ENCODE measurements around the gene LAMP1.
"Not testable (repeated sequence)": the region's sequence is repeated elsewhere in the genome, so short reads cannot be mapped to it uniquely, and the experiment has no call there.

Gene LAMP1

DNA sequence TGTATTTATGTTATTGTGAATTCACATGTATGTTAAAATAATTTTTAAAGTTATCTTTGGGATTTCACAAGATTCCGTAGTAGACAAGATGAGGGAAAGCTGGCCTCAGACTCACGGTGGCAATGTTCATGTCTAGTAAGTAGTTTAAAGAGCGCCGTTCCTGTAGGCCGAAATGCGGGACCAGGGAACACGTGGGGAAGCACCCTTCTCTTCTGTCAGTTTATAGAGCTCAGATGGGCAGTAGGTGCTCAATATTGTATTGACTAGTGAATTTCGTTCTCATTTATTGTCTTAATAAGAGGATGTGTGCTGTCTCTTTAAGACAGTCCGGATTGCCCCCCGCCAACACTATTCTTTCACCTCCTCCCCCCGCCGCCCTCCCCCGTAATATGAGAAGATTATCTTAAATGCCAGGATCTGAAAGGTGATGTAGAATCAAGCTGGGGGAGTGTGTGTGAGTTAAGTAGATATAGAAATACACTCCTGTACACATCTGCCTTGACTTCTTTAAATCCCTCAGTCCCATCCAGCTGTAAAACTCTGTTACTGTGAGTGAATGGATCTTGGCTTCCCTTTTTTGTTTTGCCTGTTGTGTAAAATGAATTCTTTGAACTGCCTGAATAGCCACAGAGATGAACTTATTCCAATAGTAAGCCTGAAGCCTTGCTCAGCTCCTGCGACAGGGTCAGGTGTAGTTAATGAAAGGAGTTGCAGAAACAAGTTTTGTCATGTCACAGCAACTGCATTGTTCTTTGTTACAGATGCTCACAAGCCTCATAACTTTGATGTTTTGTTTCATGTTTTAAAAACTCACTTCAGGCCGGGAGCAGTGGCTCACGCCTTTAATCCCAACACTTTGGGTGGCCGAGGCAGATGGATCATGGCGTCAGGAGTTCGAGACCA is 1.3 kb downstream of the LAMP1 start:
- no peak for DNase-seq

DNA sequence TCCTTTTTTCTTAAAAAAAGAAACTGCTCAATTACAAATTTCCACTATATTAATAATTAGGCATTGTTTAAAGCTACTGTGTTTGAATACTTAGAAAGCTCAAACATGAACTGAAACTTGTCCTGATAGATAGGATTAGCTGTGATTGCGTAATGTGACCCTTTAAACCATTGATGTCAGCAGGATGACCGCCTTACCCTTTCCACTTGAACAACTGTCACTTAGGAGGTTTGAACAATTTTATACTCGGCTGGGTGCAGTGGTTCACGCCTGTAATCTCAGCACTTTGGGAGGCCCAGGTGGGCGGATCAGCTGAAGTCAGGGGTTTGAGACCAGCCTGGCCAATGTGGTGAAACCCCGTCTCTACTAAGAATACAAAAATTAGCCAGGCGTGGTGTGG is 2.9 kb downstream of the LAMP1 start:
- DNase-seq: no peak

DNA sequence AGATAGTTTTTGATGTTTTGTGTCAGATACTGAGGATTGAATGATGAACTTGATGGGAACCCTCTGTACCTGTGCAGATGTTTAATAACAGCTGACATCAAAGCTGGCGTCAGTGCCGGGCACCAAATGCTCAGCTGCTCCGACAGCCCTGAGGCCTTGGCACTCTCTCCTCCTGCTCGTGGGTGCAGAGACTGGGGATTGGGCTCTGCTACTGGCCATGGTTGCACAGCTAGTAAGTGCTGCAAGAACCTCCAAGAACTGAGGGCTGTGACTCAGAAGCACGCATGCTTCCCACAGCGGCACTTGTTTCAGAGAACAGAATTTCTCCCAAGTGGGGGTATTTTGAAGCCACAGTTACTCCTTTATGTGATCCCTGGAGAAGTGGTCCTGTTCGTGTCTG is 5.9 kb downstream of the LAMP1 start:
- no peak for DNase-seq

DNA sequence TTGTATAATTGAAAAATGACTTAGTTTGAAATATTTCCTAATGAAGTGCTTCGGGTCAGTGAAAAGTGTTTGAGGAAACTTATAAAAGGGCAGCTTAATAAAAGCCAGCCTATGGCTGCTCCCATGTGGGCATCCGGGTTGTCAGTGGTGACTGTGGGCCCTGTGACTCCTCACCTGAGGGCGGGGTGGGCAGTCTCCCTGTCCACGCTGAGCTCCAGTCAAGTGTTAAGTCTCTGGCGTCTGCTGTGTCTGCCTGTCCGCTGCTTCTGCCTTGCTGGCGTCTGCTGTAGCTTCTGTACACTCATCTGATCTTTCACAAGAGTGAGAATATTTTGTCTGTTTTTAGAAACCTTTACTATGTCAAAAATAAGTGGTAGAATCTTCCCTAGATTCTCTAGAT is 7.1 kb downstream of the LAMP1 start:
- DNase-seq: no peak

DNA sequence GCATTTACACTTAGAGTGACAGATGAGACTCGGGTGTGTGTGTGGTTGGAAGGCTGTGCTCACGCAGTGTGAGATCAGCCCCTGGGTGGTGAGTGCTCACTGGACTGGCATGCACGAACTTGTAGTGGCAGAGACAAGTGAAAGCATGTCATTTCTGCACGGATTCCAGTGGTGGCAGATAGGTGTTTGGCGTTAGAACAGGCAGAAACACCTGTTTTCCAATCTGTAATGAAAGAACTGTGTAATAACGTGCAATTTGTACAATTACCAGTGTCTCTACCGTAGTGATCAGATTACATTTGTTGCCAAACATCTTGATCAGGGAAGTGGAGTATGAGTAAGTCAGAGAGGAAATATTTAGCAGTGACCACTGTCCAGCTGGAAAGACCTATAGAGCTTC is 8.2 kb downstream of the LAMP1 start:
- DNase-seq: no peak

DNA sequence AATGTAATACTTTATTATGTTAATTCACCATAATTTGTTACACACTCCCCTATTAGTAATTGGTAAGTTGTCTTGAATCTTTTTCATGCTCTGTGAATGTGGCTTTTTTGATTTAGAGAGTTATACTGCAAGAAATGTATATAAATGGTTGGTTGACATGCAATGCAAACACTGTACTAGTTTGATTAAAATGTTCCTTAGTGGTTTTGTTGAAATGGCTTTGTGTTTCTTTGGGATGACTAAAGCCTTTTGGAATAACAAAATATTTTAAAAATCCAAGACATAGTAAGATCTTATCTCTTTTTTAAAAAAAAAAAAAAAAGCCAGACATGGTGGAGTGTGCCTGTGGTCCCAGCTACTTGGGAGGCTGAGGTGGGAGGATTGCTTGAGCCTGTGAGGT is 10.5 kb downstream of the LAMP1 start:
- no peak for DNase-seq

DNA sequence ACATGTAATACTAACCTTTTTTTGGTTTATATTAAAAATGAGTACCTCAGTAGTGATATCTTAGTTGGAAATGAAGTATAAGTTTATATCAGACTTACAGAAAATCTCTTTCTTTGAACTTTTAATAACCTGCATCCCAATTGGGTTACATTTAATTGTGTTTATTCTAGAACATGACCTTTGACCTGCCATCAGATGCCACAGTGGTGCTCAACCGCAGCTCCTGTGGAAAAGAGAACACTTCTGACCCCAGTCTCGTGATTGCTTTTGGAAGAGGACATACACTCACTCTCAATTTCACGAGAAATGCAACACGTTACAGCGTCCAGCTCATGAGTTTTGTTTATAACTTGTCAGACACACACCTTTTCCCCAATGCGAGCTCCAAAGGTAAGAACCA is 12.4 kb downstream of the LAMP1 start:
- no peak for DNase-seq

DNA sequence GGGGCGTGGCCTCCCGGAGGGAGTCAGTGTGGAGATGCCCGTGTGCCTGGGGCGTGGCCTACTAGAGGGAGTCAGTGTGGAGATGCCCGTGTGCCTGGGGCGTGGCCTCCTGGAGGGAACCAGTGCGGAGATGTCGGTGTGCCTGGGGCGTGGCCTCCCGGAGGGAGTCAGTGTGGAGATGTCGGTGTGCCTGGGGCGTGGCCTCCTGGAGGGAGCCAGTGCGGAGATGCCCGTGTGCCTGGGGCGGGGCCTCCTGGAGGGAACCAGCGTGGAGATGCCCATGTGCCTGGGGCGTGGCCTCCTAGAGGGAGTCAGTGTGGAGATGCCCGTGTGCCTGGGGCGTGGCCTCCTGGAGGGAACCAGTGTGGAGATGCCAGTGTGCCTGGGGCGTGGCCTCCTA is 17.1 kb downstream of the LAMP1 start:
- not testable (repeated sequence) for DNase-seq

DNA sequence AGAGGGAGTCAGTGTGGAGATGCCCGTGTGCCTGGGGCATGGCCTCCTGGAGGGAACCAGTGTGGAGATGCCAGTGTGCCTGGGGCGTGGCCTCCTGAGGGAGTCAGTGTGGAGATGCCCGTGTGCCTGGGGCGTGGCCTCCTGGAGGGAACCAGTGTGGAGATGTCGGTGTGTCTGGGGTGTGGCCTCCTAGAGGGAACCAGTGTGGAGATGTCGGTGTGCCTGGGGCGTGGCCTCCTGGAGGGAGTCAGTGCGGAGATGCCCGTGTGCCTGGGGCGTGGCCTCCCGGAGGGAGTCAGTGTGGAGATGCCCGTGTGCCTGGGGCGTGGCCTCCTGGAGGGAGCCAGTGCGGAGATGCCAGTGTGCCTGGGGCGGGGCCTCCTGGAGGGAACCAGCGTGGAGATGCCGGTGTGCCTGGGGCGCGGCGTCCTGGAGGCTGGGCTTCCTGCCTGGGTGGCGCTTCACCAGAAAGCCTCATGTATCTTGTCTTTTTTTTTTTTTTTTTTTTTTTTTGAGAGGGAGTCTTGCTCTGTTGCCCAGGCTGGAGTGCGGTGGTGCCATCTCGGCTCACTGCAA is 17.9 kb downstream of the LAMP1 start:
- DNase-seq: not testable (repeated sequence)

DNA sequence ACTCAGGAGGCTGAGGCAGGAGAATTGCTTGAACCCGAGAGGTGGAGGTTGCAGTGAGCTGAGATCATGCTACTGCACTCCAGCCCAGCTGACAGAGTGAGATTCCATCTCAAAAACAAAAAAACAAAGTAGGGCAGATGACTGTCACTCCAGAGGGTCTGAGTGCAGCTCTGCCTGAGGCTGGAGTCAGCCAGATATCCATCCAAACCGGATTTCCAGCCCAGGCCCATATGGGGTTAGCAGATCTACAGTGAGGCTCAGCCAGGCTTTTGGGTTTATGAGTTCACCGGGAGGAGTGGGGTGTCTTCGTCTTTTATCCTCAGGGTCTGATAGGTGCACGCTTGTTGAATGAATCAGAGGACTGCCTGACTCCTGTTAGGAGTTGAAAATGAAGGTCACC is 19.0 kb downstream of the LAMP1 start:
- no peak for DNase-seq

DNA sequence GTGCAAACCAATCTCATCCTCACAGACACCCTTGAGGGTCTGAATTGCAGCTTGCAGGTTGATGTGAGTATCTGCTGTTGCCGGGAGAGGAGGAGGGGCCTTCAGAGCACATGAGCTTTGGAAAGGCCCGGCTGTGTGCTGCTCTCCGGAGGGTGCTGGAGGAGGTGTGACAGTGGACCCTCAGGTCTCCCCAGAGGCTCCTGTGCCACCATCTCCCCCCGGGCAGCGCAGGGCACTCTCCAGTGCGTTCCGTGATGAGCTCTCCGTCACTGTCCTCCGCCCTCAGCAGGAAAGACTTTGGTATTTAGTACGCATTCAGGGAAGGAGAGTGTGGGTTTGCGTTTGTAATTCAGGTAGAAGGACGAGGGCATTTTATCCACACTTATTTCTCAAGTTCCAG is 20.0 kb downstream of the LAMP1 start:
- no peak for DNase-seq

DNA sequence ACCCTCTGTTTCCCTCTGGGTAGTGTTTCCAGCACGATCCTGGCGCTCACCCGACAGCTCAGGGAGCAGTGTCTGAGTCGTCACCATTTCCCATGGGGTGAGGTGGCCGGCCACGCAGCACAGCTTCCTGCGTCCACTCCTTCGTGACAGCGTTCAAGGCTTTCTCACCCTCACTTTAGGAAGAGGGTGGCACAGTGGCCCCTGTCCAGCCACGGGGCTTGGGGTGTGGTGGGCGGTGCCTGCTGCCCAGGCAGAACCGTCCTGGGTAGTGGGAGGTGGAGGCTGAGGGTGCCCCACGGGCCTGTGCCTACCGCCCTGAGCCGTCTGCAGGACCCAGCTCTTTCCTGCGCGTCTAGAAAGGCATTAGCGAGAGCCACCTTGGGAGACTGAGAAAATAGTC is 21.9 kb downstream of the LAMP1 start:
- no peak for DNase-seq

DNA sequence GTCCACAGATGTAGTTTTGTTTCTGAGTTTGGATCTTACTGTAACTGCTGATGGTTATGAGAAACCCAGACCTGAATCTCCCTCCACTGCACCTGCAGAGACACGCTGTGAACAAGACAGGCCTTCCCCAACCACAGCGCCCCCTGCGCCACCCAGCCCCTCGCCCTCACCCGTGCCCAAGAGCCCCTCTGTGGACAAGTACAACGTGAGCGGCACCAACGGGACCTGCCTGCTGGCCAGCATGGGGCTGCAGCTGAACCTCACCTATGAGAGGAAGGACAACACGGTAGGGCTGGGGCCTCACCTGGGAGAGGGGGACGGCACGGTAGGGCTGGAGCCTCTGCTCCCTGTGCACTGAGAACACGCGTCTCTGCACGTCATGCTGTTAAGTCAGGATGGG is 22.3 kb downstream of the LAMP1 start:
- no peak for DNase-seq

DNA sequence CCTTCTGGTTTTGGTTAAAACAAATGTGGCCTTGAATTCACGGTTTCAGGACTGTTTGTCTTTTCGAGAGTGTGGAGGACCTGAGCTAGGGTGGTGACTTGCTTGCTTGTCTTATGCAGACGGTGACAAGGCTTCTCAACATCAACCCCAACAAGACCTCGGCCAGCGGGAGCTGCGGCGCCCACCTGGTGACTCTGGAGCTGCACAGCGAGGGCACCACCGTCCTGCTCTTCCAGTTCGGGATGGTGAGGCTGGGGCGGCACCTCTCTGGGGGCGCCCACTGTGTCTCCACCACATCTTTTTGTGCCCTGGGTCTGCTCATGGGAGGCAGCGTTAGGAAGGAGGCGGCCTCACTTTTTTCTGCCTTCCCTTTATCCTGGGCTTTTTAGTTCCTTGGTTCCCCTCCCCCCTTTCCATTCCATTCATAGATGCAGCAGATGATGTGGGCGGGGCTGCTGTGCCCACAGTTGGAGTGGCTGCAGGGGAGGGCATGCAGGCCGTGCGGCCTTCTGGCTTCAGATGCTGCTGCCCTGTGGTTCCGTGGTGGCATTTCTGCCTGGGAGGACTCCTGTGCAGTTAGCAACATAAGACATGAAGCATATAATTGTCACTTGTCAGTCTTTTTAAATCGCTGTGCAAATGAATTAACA is 23.3 kb downstream of the LAMP1 start:
- no peak for DNase-seq

DNA sequence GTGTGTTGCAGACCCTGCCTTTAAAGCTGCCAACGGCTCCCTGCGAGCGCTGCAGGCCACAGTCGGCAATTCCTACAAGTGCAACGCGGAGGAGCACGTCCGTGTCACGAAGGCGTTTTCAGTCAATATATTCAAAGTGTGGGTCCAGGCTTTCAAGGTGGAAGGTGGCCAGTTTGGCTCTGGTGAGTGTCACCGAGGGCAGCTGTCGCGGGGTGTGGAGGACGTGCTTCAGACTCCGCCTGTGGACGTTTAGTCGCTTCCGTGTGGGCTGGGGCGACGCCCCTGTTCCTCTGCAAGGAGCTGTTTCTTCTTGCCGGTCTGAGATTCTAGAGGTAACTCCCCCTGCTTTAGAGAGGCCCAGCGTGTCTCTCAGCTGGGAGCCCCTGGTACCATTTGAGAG is 24.5 kb downstream of the LAMP1 start:
- DNase-seq: no peak

DNA sequence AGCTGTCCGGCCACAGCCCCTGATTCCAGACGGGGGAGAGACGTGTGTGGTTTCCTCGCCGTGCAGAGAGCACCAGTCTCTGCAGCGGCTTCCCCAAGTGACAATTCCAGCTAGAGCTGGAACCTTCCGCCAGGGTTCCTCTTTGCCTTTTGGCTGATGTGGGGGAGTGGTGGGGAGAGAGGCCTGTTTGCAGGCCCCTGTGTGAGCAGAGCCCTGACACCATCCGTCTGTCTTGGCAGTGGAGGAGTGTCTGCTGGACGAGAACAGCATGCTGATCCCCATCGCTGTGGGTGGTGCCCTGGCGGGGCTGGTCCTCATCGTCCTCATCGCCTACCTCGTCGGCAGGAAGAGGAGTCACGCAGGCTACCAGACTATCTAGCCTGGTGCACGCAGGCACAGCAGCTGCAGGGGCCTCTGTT is 25.0 kb downstream of the LAMP1 start:
- no peak for DNase-seq

DNA sequence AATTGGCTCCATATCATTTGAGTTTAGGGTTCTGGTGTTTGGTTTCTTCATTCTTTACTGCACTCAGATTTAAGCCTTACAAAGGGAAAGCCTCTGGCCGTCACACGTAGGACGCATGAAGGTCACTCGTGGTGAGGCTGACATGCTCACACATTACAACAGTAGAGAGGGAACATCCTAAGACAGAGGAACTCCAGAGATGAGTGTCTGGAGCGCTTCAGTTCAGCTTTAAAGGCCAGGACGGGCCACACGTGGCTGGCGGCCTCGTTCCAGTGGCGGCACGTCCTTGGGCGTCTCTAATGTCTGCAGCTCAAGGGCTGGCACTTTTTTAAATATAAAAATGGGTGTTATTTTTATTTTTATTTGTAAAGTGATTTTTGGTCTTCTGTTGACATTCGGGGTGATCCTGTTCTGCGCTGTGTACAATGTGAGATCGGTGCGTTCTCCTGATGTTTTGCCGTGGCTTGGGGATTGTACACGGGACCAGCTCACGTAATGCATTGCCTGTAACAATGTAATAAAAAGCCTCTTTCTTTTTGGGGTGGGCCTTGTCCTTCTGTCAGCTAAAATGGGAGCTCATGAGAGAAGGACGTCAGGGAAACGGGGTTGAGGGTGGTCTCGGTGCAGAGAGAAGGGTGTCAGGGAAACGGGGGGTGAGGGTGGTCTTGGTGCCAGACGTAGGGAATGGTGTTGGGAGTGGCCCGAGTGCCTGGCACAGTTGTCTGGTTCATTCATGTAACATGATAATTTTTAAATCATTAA is 26.0 kb downstream of the LAMP1 start:
- no peak for DNase-seq

DNA sequence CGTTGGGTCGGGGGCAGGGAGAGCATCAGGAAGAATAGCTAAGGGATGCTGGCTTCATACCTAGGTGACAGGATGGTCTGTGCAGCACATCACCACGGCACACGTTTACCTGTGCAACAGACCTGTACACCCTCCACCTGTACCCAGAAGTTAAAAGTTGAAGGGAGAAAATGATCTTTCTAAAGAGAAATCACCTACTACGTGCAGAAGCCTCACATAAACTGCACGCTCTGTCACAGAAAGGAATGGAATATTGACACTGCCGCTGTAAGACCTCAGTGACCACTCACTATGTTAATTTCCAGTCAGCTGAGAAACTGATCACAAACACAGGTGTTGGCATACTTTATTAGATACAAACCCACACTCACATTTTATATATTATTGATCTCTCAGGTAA is 26.8 kb downstream of the LAMP1 start:
- DNase-seq: no peak

DNA sequence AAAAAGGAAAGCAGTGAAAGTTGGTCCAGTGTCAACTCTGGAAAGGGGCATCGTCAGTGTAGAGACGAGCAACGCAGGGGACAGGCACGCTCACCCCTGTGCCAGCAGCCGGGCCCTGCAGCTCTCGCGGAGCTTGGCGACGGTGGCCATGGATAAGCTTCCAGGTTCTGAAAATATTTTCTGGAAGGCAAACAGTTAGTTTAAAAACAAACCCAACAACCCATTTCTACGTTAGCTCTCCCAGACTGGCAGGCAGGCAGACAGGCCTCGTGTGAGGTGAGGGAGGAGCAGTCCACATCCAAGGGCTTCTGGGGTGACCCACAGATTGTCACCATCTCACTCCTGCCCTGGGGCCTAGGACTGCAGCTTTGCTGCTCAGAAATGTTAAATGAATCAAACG is 27.4 kb downstream of the LAMP1 start:
- DNase-seq: no peak

DNA sequence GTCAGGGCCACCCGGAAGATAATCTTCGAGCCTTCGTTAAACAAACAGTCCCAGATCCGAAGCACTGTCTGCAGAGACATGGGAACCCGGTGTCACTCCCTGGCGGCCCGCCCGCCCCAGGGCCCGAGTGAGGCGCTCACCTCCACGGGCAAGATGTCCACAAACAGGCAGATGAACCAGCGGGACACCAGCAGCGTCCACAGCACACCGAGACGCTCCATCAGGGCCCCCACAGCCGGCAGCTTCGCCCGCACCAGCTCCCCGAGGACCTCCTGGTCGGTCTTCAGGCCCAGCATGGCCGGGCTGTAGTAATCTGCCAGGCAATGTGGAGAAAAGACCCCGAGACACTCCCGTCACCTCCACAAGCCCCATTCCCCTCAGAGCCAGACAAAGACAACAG is 28.7 kb downstream of the LAMP1 start:
- no peak for DNase-seq

DNA sequence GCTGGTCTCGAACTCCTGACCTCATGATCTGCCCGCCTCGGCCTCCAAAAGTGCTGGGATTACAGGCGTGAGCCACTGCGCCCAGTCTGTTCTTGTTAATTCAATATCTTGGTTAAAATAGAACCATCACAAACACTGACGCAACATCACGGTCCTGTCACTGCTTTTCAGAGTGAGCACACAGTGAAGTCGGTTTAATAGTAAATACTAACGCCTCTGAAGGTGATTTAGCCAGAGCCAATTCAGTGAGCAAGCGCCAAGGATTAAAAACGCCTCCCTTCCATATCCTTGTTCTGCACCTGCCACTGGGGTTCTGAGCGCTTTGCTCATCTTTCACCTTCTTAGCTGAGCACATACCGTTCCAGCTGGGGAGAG is 30.3 kb downstream of the LAMP1 start:
- DNase-seq: no peak

DNA sequence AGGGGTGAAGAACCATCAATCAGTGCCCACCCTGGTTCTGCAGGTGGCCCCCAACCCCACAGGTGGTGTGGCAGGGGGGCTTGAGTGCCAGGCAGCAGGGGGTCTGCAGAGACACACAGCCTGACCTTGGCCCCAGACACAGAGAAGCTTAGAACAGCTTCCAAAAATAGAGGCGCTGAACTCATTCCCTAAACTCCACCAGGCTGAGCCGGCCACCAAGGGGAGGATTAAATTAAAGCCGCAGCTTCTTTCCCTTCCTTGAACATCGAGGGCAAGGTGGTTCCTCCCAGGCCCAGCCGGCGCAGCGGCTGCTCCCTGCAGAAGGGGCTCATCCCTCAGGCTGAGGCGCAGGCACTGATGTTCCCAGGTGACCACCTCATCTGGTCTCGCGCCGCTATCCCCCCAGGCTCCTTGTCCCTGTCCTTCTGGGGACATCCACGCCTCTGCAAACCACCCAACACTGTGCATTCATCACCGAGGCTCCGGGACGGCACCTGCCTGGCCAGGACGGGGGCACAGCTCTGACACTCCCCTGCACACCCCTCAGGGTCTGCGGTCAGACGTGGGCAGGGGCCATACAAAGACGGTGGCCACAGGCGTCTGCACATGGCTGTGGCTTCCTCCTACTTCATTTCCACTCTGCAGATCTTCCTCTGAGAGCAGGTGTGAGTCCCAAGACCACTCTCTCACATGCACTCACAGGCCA is 30.9 kb downstream of the LAMP1 start:
- no peak for DNase-seq

DNA sequence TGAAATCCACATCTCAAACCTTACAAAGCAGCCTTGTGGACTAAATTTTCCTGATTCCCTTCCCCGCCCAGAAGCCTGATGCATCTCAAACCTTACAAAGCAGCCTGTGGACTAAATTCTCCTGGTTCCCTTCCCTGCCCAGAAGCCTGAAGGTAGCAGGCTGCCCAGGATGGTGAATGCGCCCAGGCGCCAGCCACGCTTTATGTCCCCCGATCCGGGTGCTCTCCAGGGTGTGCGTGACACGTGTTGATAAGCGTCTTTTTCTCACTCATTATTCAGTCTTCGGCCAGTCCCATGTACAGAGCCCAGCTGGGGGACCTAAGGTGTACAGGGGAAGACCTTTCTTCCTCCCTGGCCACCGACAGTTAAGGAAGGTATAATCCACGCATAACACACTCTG is 31.8 kb downstream of the LAMP1 start:
- no peak for DNase-seq

Data from NK-92 treated with Interleukin-12 subunit alpha and Interleukin-12 subunit beta, amount 100 ng/mL, for 24 hours (cell line).